HEK293 (cell line): ENCODE data around the gene NDUFS2.
"Not testable (repeated sequence)": the region's sequence is repeated elsewhere in the genome, so short reads cannot be mapped to it uniquely, and the experiment has no call there.

ENCODE experiments used
- CTCF ChIA-PET: fragments of 350-600 bp; formaldehyde crosslinking; extraction: SDS; loops from one replicate; lab custom pipeline; 2021; ENCODE audit warnings: antibody characterized with exemption; lab: Yijun Ruan, JAX
- POLR2A ChIA-PET: fragments of 300-600 bp; formaldehyde crosslinking; extraction: SDS; loops from one replicate; lab custom pipeline; 2020; ENCODE audit warnings: antibody characterized with exemption, inconsistent platforms; lab: Yijun Ruan, JAX
- H3K27ac ChIP-seq: fragments of 200-500 bp; sonication (Bioruptor generic); 2 replicates; pipeline ENCODE4 v1.5.1; 2014; ENCODE audit warnings: low read depth, low read length, control low read depth, inconsistent platforms; ENCODE audit errors: extremely low read depth
- H3K36me3 ChIP-seq, 2 experiments: fragments of 200-500 bp in 1 of 2; sonication (Bioruptor generic) in 1 of 2; 1 replicate in 1 of 2; 2 replicates in 1 of 2; pipeline ENCODE4 v1.5.1; 2014 to 2017; ENCODE audit warnings: inconsistent platforms in 2 of 2, low read length in 2 of 2; ENCODE audit not compliant: control insufficient read depth in 2 of 2, insufficient read depth in 1 of 2
- H3K4me1 ChIP-seq: fragments of 200-500 bp; sonication (Bioruptor generic); 2 replicates; pipeline ENCODE4 v1.5.1; 2014; ENCODE audit warnings: mild to moderate bottlenecking, low read length, inconsistent platforms; ENCODE audit not compliant: control insufficient read depth, insufficient read depth
- H3K4me3 ChIP-seq: 2 replicates; pipeline ENCODE4 v1.5.1; 2011; ENCODE audit warnings: low read depth, mild to moderate bottlenecking, control low read depth, low read length, moderate library complexity
- H3K9me3 ChIP-seq: fragments of 200-500 bp; sonication (Bioruptor generic); 2 replicates; pipeline ENCODE4 v1.5.1; 2014; ENCODE audit warnings: low read depth, low read length, inconsistent platforms; ENCODE audit not compliant: control insufficient read depth, insufficient read depth
- BCL11A ChIP-seq: fragments of 450-650 bp; formaldehyde crosslinking; IDR thresholded peaks from 2 replicates; pipeline ENCODE4 v1.5.1; 2016; ENCODE audit warnings: low read depth, missing biosample characterization, missing genetic modification characterization
- GFI1B ChIP-seq: fragments of 450-650 bp; formaldehyde crosslinking; IDR thresholded peaks from 2 replicates; pipeline ENCODE4 v1.5.1; 2016; ENCODE audit warnings: missing biosample characterization, missing genetic modification characterization
- GLIS1 ChIP-seq: fragments of 450-650 bp; formaldehyde crosslinking; IDR thresholded peaks from 2 replicates; pipeline ENCODE4 v1.5.1; 2016; ENCODE audit warnings: missing biosample characterization, missing genetic modification characterization
- HOXC10 ChIP-seq: sonication (generic); formaldehyde crosslinking; IDR thresholded peaks from 2 replicates; pipeline ENCODE4 v1.8.1; 2023; ENCODE audit warnings: mild to moderate bottlenecking, missing genetic modification reagents
- INSM2 ChIP-seq: fragments of 450-650 bp; formaldehyde crosslinking; IDR thresholded peaks from 2 replicates; pipeline ENCODE4 v1.5.1; 2016; ENCODE audit warnings: missing biosample characterization, missing genetic modification characterization
- KLF1 ChIP-seq: fragments of 450-650 bp; formaldehyde crosslinking; IDR thresholded peaks from 2 replicates; pipeline ENCODE4 v1.5.1; 2016; ENCODE audit warnings: missing biosample characterization, missing genetic modification characterization
- REPIN1 ChIP-seq: fragments of 450-650 bp; formaldehyde crosslinking; IDR thresholded peaks from 2 replicates; pipeline ENCODE4 v1.5.1; 2017; ENCODE audit warnings: missing biosample characterization, missing genetic modification characterization, low read depth
- REST ChIP-seq: fragments of 450-650 bp; formaldehyde crosslinking; IDR thresholded peaks from 2 replicates; pipeline ENCODE4 v1.5.1; 2016; ENCODE audit warnings: missing biosample characterization, missing genetic modification characterization
- SALL2 ChIP-seq: fragments of 450-650 bp; formaldehyde crosslinking; IDR thresholded peaks from 2 replicates; pipeline ENCODE4 v1.5.0; 2017; ENCODE audit warnings: missing biosample characterization, mild to moderate bottlenecking, missing genetic modification characterization, borderline replicate concordance
- ZFHX2 ChIP-seq: fragments of 450-650 bp; formaldehyde crosslinking; conservative IDR thresholded peaks from 2 replicates; pipeline ENCODE4 v1.5.1; 2016; ENCODE audit warnings: missing biosample characterization, missing genetic modification characterization
- ZNF221 ChIP-seq: fragments of 450-650 bp; formaldehyde crosslinking; IDR thresholded peaks from 2 replicates; pipeline ENCODE4 v1.5.1; 2017; ENCODE audit warnings: missing biosample characterization, missing genetic modification characterization, borderline replicate concordance
- ZNF366 ChIP-seq: fragments of 450-650 bp; formaldehyde crosslinking; conservative IDR thresholded peaks from 2 replicates; pipeline ENCODE4 v1.5.1; 2016; ENCODE audit warnings: missing biosample characterization, missing genetic modification characterization
- ZNF416 ChIP-seq: fragments of 450-650 bp; formaldehyde crosslinking; IDR thresholded peaks from 2 replicates; pipeline ENCODE4 v1.5.1; 2016; ENCODE audit warnings: missing biosample characterization, missing genetic modification characterization
- ZNF561 ChIP-seq: fragments of 450-650 bp; IDR thresholded peaks from 2 replicates; pipeline ENCODE4 v1.5.1; 2018; ENCODE audit warnings: missing biosample characterization, missing genetic modification characterization, borderline replicate concordance
- ZNF624 ChIP-seq: fragments of 450-650 bp; formaldehyde crosslinking; IDR thresholded peaks from 2 replicates; pipeline ENCODE4 v1.5.1; 2017; ENCODE audit warnings: missing biosample characterization, missing genetic modification characterization
- ZNF629 ChIP-seq: fragments of 450-650 bp; formaldehyde crosslinking; IDR thresholded peaks from 2 replicates; pipeline ENCODE4 v1.5.1; 2017; ENCODE audit warnings: missing biosample characterization, missing genetic modification characterization
- ZSCAN5A ChIP-seq: fragments of 450-650 bp; formaldehyde crosslinking; IDR thresholded peaks from 2 replicates; pipeline ENCODE4 v1.5.1; 2016; ENCODE audit warnings: missing biosample characterization, missing genetic modification characterization
- TF ChIP-seq, protein P1 (sequence below): fragments of 450-650 bp; formaldehyde crosslinking; IDR thresholded peaks from 2 replicates; pipeline ENCODE4 v1.5.1; 2016; ENCODE audit warnings: missing biosample characterization, missing genetic modification characterization

NDUFS2 gene

GRCh38 chr1:161223805-161224694 lies 21.9 kb downstream of the NDUFS2 start:
- ChIA-PET POLR2A (no interaction called here), CTCF (interaction anchor here (0.7 to 9.7 kb wide), 6 partner anchors 14 to 180 kb away, joined by 3 to 146 read pairs (median 38); partner anchors contain the start of gene NDUFS2)

DNA sequence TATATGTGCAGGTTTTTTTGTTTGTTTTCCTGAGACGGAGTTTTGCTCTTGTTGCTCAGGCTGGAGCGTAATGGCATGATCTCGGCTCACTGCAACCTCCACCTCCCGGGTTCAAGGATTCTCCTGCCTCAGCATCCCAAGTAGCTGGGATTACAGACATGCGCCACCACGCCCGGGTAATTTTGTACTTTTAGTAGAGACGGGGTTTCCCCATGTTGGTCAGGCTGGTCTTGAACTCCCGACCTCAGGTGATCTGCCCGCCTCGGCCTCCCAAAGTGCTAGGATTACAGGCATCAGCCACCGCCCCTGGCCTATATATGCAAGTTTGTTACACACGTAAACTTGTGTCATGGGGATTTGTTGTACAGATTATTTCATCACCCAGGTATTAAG lies 22.5 kb downstream of the NDUFS2 start:
- H3K9me3 ChIP-seq, H3K4me1 ChIP-seq, H3K27ac ChIP-seq, H3K4me3 ChIP-seq: not testable (repeated sequence)
- POLR2A ChIA-PET, result interaction anchor here (1.4 to 1.7 kb wide), 2 partner anchors 22 to 26 kb away, joined by 7 to 22 read pairs; partner anchors contain the start of genes ADAMTS4 and NDUFS2
- CTCF ChIA-PET, result interaction anchor here (0.9 to 9.7 kb wide), 7 partner anchors 11 to 158 kb away, joined by 4 to 146 read pairs (median 32); partner anchors contain the start of gene NDUFS2
- H3K36me3 ChIP-seq, result peaks cover 0 to 19% of the 10 kb centered on the region in 2 experiments; a peak in 1 of 3 replicates

More at GRCh38 chr1:161223805-161224694, 21.9 kb downstream of the NDUFS2 start:
- Histone ChIP-seq H3K27ac (no peak overlapping the region), H3K4me1 (peaks cover 4% of the 10 kb centered on the region; the same call in 1 of the 2 replicates), H3K9me3 (no peaks in the 10 kb centered on the region), H3K4me3 (no peak overlapping the region), H3K36me3 (peaks cover 0 to 12% of the 10 kb centered on the region in 2 experiments; a peak in 1 of 3 replicates)
- TF ChIP-seq INSM2 (tag by site-specific recombination) (no peak), HOXC10 (CRISPR knock-in tag) (no peak), SALL2 (tag by site-specific recombination) (no peak), ZNF366 (tag by site-specific recombination) (no peak), ZNF416 (tag by site-specific recombination) (no peak), REST (tag by site-specific recombination) (no peak), ZNF629 (tag by site-specific recombination) (no peak), ZSCAN5A (tag by site-specific recombination) (no peak), ZFHX2 (tag by site-specific recombination) (no peak), ZNF221 (tag by site-specific recombination) (no peak), GFI1B (tag by site-specific recombination) (no peak), GLIS1 (tag by site-specific recombination) (no peak), REPIN1 (tag by site-specific recombination) (no peak), KLF1 (no peak), ZNF624 (tag by site-specific recombination) (no peak), ZNF561 (tag by site-specific recombination) (no peak), BCL11A (tag by site-specific recombination) (no peak)
- TF ChIP-seq, protein P1, sequence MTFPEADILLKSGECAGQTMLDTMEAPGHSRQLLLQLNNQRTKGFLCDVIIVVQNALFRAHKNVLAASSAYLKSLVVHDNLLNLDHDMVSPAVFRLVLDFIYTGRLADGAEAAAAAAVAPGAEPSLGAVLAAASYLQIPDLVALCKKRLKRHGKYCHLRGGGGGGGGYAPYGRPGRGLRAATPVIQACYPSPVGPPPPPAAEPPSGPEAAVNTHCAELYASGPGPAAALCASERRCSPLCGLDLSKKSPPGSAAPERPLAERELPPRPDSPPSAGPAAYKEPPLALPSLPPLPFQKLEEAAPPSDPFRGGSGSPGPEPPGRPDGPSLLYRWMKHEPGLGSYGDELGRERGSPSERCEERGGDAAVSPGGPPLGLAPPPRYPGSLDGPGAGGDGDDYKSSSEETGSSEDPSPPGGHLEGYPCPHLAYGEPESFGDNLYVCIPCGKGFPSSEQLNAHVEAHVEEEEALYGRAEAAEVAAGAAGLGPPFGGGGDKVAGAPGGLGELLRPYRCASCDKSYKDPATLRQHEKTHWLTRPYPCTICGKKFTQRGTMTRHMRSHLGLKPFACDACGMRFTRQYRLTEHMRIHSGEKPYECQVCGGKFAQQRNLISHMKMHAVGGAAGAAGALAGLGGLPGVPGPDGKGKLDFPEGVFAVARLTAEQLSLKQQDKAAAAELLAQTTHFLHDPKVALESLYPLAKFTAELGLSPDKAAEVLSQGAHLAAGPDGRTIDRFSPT (tag by site-specific recombination), result no peak
